Epithelial cell of prostate (primary cell): Measurements from ENCODE around the gene ROR2.
A peak's percentile ranks its signal among the peaks of the same experiment; 100 is the strongest.

ENCODE experiments used
- DNase-seq: peaks from one replicate; pipeline ENCODE4 v3.0.0-alpha.2; 2011; ENCODE audit warnings: low read depth, low spot score
- H3K27ac ChIP-seq: fragments of 450-650 bp; 2 replicates; pipeline ENCODE4 v1.5.1; 2017; ENCODE audit warnings: mild to moderate bottlenecking

ROR2 gene

DNA sequence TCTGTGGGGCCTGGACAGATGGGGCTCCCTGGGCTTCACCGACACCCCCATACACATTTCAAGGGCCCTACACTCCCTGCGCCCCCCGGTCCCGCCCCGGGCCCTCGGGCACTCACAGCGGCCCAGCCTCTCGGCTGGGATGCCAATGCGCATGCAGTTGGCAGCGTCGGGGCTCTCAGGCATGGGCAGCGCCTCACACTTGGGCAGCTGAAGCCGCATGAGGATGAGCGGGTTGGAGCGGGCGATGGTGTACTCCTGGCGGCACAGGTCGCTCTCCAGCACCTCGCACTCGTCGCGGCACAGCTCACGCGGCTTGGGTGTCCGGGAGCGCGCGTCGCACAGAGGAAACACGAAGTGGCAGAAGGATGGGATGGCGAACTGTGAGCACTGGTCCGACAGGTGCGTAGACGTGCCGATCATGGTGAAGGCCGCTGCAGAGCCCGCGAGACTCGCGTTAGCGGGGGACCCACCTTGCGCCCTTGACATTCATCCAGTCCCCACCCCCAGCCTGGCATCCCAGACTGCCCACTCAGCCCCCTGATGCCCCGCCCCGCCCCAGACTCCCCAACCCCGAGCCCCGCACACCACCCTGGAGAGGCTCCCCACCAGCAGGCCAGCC is 216.9 kb downstream of the ROR2 start:
- no peak overlapping the region for H3K27ac ChIP-seq
- no peak for DNase-seq

DNA sequence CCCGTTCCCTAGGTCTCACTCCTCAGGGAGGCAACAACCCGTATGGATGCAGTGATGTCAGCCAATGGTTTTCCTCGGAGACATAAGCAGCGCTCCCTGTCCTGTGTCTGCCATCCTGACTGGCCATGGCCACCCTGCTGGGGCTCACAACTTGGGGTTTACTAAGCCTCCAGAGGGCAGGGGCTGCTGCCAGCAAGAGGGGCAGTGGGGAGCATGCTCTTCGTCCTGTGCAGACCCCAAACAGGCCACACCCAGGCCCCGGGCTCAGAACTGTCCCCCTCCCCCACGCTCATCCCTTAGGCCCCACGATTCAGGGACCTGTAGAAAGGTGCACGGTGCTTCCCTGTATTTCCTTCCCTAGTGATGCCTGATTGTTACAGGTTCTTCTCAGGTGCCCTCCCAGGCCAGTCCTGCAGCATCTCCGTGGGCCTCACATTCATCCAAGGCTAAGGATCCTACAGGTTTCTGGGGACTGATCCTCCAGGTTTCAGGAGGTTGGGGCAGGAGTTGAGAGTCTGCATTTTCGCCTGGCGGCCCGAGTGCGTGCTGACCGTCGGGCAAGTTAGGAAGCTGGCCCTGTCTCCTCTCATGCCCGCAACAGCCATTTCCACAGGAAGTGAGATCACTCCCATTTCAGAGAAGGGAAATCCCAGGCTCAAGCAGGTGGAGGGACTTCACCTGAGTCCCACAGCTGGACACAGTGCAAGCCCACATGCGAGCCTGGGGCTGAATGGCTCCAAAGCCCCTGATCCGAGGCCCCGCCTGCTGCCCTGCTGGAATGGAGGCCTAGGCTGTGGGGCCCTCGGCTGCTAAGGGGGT is 217.6 kb downstream of the ROR2 start:
- DNase-seq, result no peak
- no peak overlapping the region for H3K27ac ChIP-seq

- DNase-seq, result no peak
- no peak overlapping the region for H3K27ac ChIP-seq
Measured at GRCh38 chr9:91730806-91731205, 219.2 kb downstream of the ROR2 start.

DNA sequence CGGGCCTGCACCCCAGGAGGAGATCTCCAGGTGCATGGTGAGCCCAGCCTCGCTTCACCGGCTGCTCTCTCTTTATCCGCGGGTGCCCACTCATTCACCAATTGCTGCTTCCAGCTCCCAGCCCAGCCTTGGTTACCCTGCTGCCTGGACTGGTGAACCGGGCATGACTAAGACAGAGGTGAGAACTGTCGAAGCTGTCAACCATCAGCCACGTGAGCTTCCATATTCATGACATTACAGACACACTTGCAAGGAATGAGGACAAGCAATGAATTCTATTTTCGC is 220.5 kb downstream of the ROR2 start:
- DNase-seq, result no peak

DNA sequence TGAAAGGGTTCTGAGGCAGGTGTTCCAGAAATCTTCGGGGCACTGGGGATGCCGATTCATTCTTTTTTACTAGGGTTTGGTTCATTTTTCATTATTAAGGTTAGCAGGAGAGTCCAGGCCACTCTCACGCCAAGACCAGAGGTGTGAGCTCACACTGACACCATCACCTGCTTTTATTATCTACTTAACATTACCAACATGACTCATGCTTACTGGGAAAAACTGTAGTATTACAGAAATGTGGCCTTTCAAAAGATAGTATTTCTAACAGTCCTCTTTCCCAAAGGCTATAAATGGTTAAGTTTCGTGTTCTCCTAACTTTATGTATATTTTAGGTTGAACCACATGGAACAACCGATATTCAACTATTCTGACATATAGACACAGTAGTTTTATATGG is 222.1 kb downstream of the ROR2 start:
- no peak overlapping the region for H3K27ac ChIP-seq
- DNase-seq, result no peak

More for the DNA sequence above, 220.5 kb downstream of the ROR2 start:
- H3K27ac ChIP-seq, result no peak overlapping the region

GRCh38 chr9:91727316-91727861 is 222.6 kb downstream of the ROR2 start:
- H3K27ac ChIP-seq, result no peak overlapping the region
- no peak for DNase-seq

DNA sequence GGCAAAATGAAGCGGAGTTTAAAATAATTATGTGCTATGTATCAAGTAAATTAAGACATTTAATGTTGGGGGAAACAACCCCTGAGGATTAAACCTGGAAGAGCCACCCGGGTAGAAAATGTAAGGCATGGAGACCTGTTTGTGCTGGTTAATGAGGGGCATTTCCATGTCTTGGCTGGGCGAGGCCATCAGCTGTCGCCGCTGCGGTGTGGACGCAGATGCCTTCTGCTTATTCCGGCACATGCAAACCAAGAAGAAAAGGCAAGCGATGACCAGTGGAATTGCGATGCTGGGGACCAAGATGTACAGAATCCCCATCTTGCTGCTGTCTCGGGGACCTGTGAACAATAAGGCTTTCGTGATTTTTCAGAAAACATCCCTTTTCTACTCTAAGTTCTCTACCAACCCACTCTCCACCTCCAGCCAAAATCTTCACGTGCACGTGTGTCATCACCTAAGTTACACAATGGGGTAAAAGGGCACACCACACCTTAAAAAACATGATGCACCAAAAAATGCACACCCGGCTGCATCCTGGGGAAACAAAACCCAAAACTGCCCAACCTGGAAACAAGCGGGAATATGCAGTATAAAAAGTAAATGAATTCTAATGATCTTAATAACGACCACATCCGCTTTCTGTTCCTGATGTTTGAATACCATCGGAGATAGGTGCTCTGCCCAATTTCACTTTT is 223.5 kb downstream of the ROR2 start:
- no peak overlapping the region for H3K27ac ChIP-seq
- no peak for DNase-seq

DNA sequence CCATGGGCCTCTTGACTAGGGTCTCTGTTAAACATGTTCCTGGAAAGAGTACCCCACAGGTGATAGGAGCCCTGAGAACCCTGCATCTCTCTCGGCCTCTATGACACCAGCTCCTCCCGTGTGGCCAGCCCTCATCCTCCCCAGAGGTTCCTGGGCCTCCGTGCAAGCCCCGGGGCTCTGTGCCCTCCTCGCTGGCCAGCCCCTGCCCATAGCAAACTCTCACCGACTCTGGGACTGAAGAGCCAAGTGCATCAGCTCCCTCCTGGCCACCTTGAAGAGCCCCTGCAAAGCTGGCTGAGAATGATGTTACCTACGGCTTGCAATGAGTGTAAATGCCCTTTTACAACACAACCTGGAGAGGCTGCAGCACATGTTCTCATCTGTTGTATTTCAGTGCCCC is 224.4 kb downstream of the ROR2 start:
- H3K27ac ChIP-seq, result no peak overlapping the region
- DNase-seq, result no peak

DNA sequence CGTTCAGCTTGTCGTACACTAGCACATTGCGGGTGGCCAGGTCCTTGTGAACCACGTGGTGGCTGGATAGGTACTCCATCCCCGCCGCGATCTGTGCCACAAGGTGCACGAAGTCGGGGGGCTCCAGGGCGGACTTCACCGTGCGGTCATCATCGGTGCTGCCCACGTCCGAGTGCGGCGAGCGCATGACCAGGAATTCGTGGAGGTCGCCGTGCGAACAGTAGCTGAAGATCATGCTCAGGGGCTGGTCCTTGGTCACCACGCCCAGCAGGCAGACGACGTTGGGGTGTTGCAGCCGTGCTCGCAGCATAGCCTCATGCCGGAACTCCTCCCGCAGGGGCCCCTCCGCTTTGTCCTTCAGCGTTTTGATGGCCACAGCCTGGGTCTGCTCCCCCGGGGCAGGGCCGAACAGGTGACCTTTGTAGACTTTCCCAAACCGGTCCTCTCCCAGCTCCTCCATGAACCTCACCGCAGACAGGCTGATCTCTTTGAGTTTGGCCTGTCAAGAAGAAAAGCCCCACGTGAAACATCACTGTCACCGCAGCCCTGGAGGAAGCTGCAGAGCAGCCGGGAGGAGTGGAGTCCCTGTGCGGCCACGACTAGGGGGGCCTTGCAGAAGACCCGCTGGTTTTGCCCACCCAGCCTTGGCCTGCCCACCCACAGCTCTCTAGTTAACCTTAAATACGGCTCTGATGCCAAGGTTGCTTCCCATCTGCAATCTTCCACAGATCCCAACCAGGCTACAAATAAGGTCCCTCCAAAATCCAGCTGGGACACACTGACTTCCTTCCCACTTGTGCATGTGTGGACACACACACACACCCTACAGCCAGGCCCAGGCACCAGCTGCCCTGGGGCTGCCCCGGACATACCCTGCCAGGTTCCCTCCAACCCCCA is 225.2 kb downstream of the ROR2 start:
- H3K27ac ChIP-seq, result no peak overlapping the region
- DNase-seq, result no peak

DNA sequence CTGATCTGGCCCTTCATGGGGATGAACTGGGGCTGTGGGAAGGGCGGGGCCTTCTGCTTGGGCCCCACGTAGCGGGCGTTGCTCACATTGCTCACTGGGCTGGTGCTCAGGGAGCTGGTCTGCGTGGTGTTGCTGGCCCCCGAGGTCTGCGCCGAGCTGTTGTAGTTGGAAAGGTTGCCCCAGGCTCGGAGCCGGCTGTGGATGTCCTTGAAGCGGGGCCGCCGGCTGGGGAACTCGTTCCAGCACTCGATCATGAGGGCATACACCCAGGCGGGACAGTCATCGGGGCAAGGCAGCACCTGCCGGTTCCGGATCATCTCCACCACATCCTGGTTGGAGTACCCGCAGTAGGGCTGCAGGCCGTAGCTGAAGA is 226.0 kb downstream of the ROR2 start:
- no peak for DNase-seq

GRCh38 chr9:91723420-91724067 is 226.5 kb downstream of the ROR2 start:
- no peak for DNase-seq
- H3K27ac ChIP-seq, result no peak overlapping the region

More for the DNA sequence above, 226.0 kb downstream of the ROR2 start:
- H3K27ac ChIP-seq, result no peak overlapping the region

- DNase-seq, result no peak
- peak overlapping the region; percentile 55 for H3K27ac ChIP-seq
Measured at GRCh38 chr9:91720751-91721705, 229.0 kb downstream of the ROR2 start.

DNA sequence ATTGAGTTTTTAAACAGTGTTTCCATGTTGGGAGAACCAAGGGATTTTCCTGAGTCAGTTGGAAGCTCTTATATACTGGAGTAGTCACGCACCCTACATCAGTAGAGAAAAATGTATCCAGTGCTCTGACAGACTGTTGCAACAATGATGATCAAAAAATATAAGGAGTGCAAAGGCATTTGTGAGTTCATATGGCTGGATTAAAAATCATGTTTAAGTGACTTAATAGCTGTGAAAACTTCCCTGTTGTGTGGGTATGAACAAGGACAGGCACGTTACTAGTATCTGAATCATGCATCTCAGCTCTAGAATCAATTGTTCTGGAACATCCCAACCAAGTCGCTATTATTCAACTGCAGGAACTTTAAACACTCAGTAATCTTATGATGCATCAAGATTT is 229.7 kb downstream of the ROR2 start:
- H3K27ac ChIP-seq, result peak overlapping the region; percentile 55
- DNase-seq, result peak; percentile 73

DNA sequence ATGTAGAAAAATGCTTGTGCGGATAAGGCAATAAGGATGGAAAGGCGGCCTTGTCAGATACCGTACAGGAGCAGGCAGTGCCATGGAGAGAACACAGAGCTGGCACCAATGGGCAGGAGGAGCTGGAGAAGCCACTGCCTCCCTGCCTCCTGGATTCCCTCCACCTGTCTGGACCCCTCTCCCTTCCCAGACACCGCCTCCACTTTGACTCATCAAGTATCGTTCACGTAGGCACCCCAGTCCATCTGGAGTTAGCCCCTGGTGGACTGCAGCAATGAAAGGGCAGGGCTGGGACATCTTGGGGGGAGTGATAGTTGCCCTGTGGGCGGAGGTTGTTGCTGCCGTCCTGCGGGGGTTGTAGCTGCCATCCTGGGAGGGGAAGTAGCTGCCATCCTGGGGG is 232.0 kb downstream of the ROR2 start:
- no peak overlapping the region for H3K27ac ChIP-seq
- no peak for DNase-seq

- H3K27ac ChIP-seq, result no peak overlapping the region
- DNase-seq, result no peak
Measured at GRCh38 chr9:91716815-91717214, 233.2 kb downstream of the ROR2 start.

GRCh38 chr9:91716239-91716638 is 233.8 kb downstream of the ROR2 start:
- no peak overlapping the region for H3K27ac ChIP-seq
- no peak for DNase-seq

GRCh38 chr9:91714874-91715615 is 235.0 kb downstream of the ROR2 start:
- no peak overlapping the region for H3K27ac ChIP-seq
- DNase-seq, result no peak
